PFSK-1 (cell line): Measurements from ENCODE around the gene PTTG1IP.

Experiments used
- FOXP2 ChIP-seq: optimal IDR thresholded peaks from 2 replicates; pipeline ENCODE3; 2011; ENCODE audit warnings: borderline replicate concordance, control low read depth, inconsistent platforms; ENCODE audit not compliant: insufficient read depth; ENCODE audit errors: extremely low read length, extremely low read depth
- POLR2AphosphoS5 ChIP-seq: IDR thresholded peaks from 2 replicates; pipeline ENCODE4 v1.6.1; 2012; ENCODE audit warnings: low read depth, mild to moderate bottlenecking, control low read depth, low read length, moderate library complexity
- REST ChIP-seq, 2 experiments: IDR thresholded peaks; 2 replicates each; pipeline versions ENCODE4 v1.6.1 to v1.8.0; 2011 to 2012; ENCODE audit warnings: low read depth in 2 of 2, low read length in 2 of 2, control low read depth in 1 of 2, inconsistent platforms in 1 of 2, mild to moderate bottlenecking in 1 of 2, moderate library complexity in 1 of 2; ENCODE audit not compliant: insufficient read depth in 1 of 2
- SIN3A ChIP-seq: IDR thresholded peaks from 2 replicates; pipeline ENCODE4 v1.6.1; 2012; ENCODE audit warnings: mild to moderate bottlenecking, low read length, moderate library complexity, borderline replicate concordance; ENCODE audit not compliant: insufficient read depth
- TAF1 ChIP-seq: IDR thresholded peaks from 2 replicates; pipeline ENCODE4 v1.6.1; 2012; ENCODE audit warnings: low read length, control low read depth, borderline replicate concordance; ENCODE audit not compliant: insufficient read depth

The PTTG1IP gene

GRCh38 chr21:44813727-44814126, 59.8 kb downstream of the PTTG1IP start:
- no peak for TF ChIP-seq FOXP2
- no peak for TF ChIP-seq TAF1
- no peak for TF ChIP-seq REST (IDR thresholded peaks at IDR 0.05; ENCODE audit: insufficient read depth in 1 of 2, low read depth in 2 of 2, low read length in 2 of 2)
- no peak for TF ChIP-seq POLR2AphosphoS5
- no peak for TF ChIP-seq SIN3A

GRCh38 chr21:44813149-44813548, 60.3 kb downstream of the PTTG1IP start:
- TF ChIP-seq SIN3A (no peak), REST (IDR thresholded peaks at IDR 0.05; ENCODE audit: insufficient read depth in 1 of 2, low read depth in 2 of 2, low read length in 2 of 2) (no peak), POLR2AphosphoS5 (no peak), FOXP2 (no peak), TAF1 (no peak)

GRCh38 chr21:44812640-44813039, 60.9 kb downstream of the PTTG1IP start:
- TF ChIP-seq FOXP2 (no peak), TAF1 (no peak), POLR2AphosphoS5 (no peak), SIN3A (no peak)

- no peak for TF ChIP-seq TAF1
- no peak for TF ChIP-seq SIN3A
- TF ChIP-seq POLR2AphosphoS5, result no peak
These were observed 62.7 kb downstream of the PTTG1IP start for GRCh38 chr21:44810779-44811178.

GRCh38 chr21:44805859-44806258, 67.6 kb downstream of the PTTG1IP start:
- TF ChIP-seq POLR2AphosphoS5, result no peak
- no peak for TF ChIP-seq FOXP2
- no peak for TF ChIP-seq TAF1
- no peak for TF ChIP-seq SIN3A
- TF ChIP-seq REST (IDR thresholded peaks at IDR 0.05; ENCODE audit: insufficient read depth in 1 of 2, low read depth in 2 of 2, low read length in 2 of 2), result no peak

GRCh38 chr21:44805226-44805625, 68.3 kb downstream of the PTTG1IP start:
- no peak for TF ChIP-seq TAF1
- no peak for TF ChIP-seq FOXP2
- TF ChIP-seq SIN3A, result no peak

- TF ChIP-seq FOXP2 (no peak), TAF1 (no peak)
These were observed 68.7 kb downstream of the PTTG1IP start for GRCh38 chr21:44804762-44805161.

- no peak for TF ChIP-seq SIN3A
- no peak for TF ChIP-seq FOXP2
- no peak for TF ChIP-seq REST (IDR thresholded peaks at IDR 0.05; ENCODE audit: insufficient read depth in 1 of 2, low read depth in 2 of 2, low read length in 2 of 2)
These were observed 69.8 kb downstream of the PTTG1IP start for GRCh38 chr21:44803651-44804050.
